ENCODE measurements around the gene LRMDA.

DNA sequence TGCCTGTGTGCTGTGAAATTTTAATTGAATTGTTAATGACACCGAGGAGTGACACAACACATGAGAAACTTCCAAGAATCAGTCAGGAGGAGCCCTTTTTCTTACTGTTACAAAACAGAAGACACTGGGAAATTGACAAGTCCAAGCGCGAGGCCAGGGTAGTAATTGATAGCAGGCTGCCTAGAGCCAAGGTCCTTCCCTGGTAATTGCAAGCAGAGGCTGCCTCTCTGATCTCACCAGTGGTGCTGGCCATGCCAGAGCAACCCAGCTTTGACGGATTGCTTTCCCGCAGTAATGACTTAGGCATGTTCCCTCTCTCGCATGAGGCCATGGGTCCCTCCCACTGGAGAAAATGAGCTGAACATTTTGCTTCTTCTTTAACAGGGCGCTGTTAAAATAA, 111.5 kb downstream of the LRMDA start:
- no peak for TF ChIP-seq CTCF (IDR thresholded peaks at IDR 0.05)
- TF ChIP-seq RCOR1 (IDR thresholded peaks at IDR 0.05; ENCODE audit: low read depth, low read length), result no peak
- no peak for TF ChIP-seq RAD21 (conservative IDR thresholded peaks at IDR 0.05 in 1 of 2, IDR thresholded peaks at IDR 0.05 in 1 of 2)
- no peak for TF ChIP-seq JUN (IDR thresholded peaks at IDR 0.05)
- no peak for TF ChIP-seq REST (IDR thresholded peaks at IDR 0.05)
- TF ChIP-seq ZFP36 (IDR thresholded peaks at IDR 0.05; ENCODE audit: borderline replicate concordance, partially characterized antibody), result no peak
- TF ChIP-seq, protein P1, sequence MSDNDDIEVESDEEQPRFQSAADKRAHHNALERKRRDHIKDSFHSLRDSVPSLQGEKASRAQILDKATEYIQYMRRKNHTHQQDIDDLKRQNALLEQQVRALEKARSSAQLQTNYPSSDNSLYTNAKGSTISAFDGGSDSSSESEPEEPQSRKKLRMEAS (IDR thresholded peaks at IDR 0.05), result no peak
- no peak for TF ChIP-seq USF2 (IDR thresholded peaks at IDR 0.05)
- TF ChIP-seq POLR2AphosphoS2 (conservative IDR thresholded peaks at IDR 0.05; ENCODE audit: low read length), result no peak

Data from A549 (cell line).